ENCODE measurements around the gene CCN2.

The CCN2 gene

GRCh38 chr6:131960371-131961133 lies 9.4 kb upstream of the CCN2 start:
- no peak for TF ChIP-seq CTCF (conservative IDR thresholded peaks at IDR 0.05)
- H3K27ac ChIP-seq, result no peak overlapping the region

- H3K27ac ChIP-seq, result no peak overlapping the region
- TF ChIP-seq CTCF (conservative IDR thresholded peaks at IDR 0.05), result no peak
These were observed 7.6 kb upstream of the CCN2 start for GRCh38 chr6:131958542-131959470.

- no peak overlapping the region for H3K27ac ChIP-seq
- TF ChIP-seq CTCF (conservative IDR thresholded peaks at IDR 0.05), result no peak
These were observed 6.9 kb upstream of the CCN2 start for GRCh38 chr6:131958095-131958494.

GRCh38 chr6:131955876-131956275 lies 4.7 kb upstream of the CCN2 start:
- TF ChIP-seq CTCF (conservative IDR thresholded peaks at IDR 0.05), result no peak
- H3K27ac ChIP-seq, result no peak overlapping the region

- no peak overlapping the region for H3K27ac ChIP-seq
- TF ChIP-seq CTCF (conservative IDR thresholded peaks at IDR 0.05), result no peak
These were observed 4.0 kb upstream of the CCN2 start for GRCh38 chr6:131955192-131955591.

- no peak overlapping the region for H3K27ac ChIP-seq
- no peak for TF ChIP-seq CTCF (conservative IDR thresholded peaks at IDR 0.05)
These were observed 3.6 kb upstream of the CCN2 start for GRCh38 chr6:131954775-131955107.

GRCh38 chr6:131954059-131954774 lies 3.0 kb upstream of the CCN2 start:
- no peak overlapping the region for H3K27ac ChIP-seq
- TF ChIP-seq CTCF (conservative IDR thresholded peaks at IDR 0.05), result no peak
